Testis (tissue), 2 donors: ENCODE measurements around the gene HDAC8.

ENCODE experiments used
- CTCF ChIP-seq, 3 experiments: fragments of 450-650 bp in 2 of 3; fragments of 200-600 bp in 1 of 3; sonication (generic) in 1 of 3; IDR thresholded peaks; one replicate each; pipeline ENCODE4 v1.5.1; 2016 to 2019; ENCODE audit warnings: antibody characterized with exemption in 3 of 3, mild to moderate bottlenecking in 2 of 3, moderate library complexity in 1 of 3
- POLR2A ChIP-seq: fragments of 450-650 bp; IDR thresholded peaks from one replicate; pipeline ENCODE4 v1.6.1; 2017; ENCODE audit warnings: antibody characterized with exemption, mild to moderate bottlenecking, moderate library complexity

- TF ChIP-seq CTCF (IDR thresholded peaks at IDR 0.05), result no peak
- TF ChIP-seq POLR2A, result no peak
These were observed 94.3 kb downstream of the HDAC8 start for GRCh38 chrX:72478351-72478750.
